NCI-H2196 (cell line): ENCODE results near the gene TRNT1.

Experiments used
- DNase-seq: peaks from one replicate; lab custom pipeline; 2025; ENCODE audit not compliant: unreplicated experiment; lab: John Stamatoyannopoulos, UW

Gene TRNT1

GRCh38 chr3:3110749-3111361 is 15.9 kb upstream of the TRNT1 start:
- DNase-seq = no peak

GRCh38 chr3:3113042-3113709 is 13.6 kb upstream of the TRNT1 start:
- DNase-seq = no peak

- DNase-seq = no peak
These were observed 9.1 kb upstream of the TRNT1 start for GRCh38 chr3:3117651-3118050.

- no peak for DNase-seq
These were observed 7.3 kb upstream of the TRNT1 start for GRCh38 chr3:3119393-3119851.

GRCh38 chr3:3125977-3126376 is 763 bp upstream of the TRNT1 start:
- DNase-seq = no peak

GRCh38 chr3:3127432-3128010 is 781 bp downstream of the TRNT1 start:
- DNase-seq = no peak

GRCh38 chr3:3129579-3129978 is 2.8 kb downstream of the TRNT1 start:
- no peak for DNase-seq

GRCh38 chr3:3133500-3133899 is 6.8 kb downstream of the TRNT1 start:
- DNase-seq = no peak

- DNase-seq = no peak
These were observed 8.2 kb downstream of the TRNT1 start for GRCh38 chr3:3134750-3135448.

GRCh38 chr3:3137526-3137925 is 10.8 kb downstream of the TRNT1 start:
- DNase-seq = no peak

GRCh38 chr3:3141939-3142338 is 15.2 kb downstream of the TRNT1 start:
- no peak for DNase-seq

GRCh38 chr3:3145831-3146230 is 19.1 kb downstream of the TRNT1 start:
- DNase-seq = no peak

- no peak for DNase-seq
These were observed 22.8 kb downstream of the TRNT1 start for GRCh38 chr3:3149560-3149959.

- no peak for DNase-seq
These were observed 24.8 kb downstream of the TRNT1 start for GRCh38 chr3:3151513-3151912.

- DNase-seq = no peak
These were observed 28.3 kb downstream of the TRNT1 start for GRCh38 chr3:3154879-3155610.

- DNase-seq = no peak
These were observed 30.7 kb downstream of the TRNT1 start for GRCh38 chr3:3157484-3157883.

GRCh38 chr3:3160826-3161225 is 34.1 kb downstream of the TRNT1 start:
- no peak for DNase-seq

GRCh38 chr3:3165241-3165640 is 38.5 kb downstream of the TRNT1 start:
- DNase-seq = no peak

GRCh38 chr3:3165650-3166049 is 38.9 kb downstream of the TRNT1 start:
- DNase-seq = no peak

- DNase-seq = peak; percentile 0
These were observed 44.3 kb downstream of the TRNT1 start for GRCh38 chr3:3170998-3171397.

GRCh38 chr3:3172627-3173026 is 45.9 kb downstream of the TRNT1 start:
- no peak for DNase-seq
